ENCODE data around the gene CPNE1.

- TF ChIP-seq TCF7L2 (IDR thresholded peaks at IDR 0.05; ENCODE audit: low read depth, low read length) = no peak
- no peak for TF ChIP-seq CTCF (IDR thresholded peaks at IDR 0.05)
- TF ChIP-seq REST (IDR thresholded peaks at IDR 0.05; ENCODE audit: insufficient read depth in 1 of 2, low read depth in 2 of 2, low read length in 1 of 2) = no peak
- TF ChIP-seq SIN3A (IDR thresholded peaks at IDR 0.05; ENCODE audit: borderline replicate concordance, insufficient read depth, low read depth, low read length) = 0 out of 2 replicates have a peak, but pooled peaks have one; percentile 51
- peak; percentile 39; the same call in 1 of the 2 replicates for TF ChIP-seq POLR2AphosphoS5 (IDR thresholded peaks at IDR 0.05; ENCODE audit: low read depth, low read length)
Measured at GRCh38 chr20:35663516-35664465, 909 bp downstream of the CPNE1 start.
